ENCODE data around the gene MISFA. TPM values are rescaled to one million over a fixed set of nuclear protein-coding genes. Genes with fewer than 3 reads are reported as not detected.

Gene MISFA
- total RNA-seq: 0.65 and 2.7 TPM in 2 replicates

GRCh38 chr11:18599739-18600230 lies at the start of gene MISFA:
Gene MISFA, plus strand, starts transcription at chr11:18599789. Its CDS starts 140 bp downstream, at chr11:18599929.

DNA sequence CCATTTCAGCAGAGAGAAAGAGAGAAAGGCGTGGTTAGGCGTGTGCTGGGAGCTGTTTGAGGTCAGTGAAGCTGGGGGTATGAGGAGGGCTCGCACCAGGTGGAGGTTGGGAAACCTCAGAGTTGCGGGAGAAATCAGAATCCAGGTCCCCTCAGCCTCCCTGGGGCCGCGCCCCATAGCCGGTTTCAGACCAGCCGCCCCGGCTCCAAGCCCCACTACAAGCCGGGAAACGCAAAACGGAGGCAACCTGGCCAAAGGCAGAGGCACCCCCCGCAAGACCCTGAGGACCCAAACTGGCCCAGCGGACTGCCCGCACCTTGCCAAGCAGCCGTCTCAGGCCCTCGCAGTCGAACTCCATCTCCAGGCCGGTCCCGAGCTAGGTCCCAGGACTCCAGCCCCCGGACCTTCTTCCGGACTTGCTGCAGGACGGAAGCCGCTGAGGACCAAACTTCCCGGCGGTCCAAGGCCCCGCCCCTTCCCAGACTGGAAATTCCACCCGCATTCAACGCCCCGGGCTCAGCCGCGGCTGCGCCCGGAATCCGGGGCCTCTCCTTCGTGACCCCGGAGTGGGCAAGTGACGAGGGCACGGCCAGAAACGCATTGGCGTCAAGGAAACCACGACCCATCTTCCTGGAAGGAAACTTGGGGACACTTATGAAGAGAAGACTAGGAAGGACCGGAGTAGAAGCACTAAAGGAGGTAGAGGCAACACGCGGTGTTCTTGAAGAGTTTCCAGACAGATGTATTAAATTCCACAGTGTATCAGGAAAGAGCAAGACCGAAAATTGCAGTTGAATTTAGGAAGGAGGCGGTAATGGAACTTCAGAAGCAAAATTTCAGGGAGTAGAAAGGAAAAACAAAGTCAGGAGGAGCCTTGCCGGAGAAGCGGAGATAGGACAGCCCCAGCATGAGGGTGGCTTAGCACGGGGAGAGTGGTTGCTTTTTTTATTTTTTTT lies 11.0 kb upstream of the MISFA start, which contains the start of gene UEVLD:
UEVLD (minus strand) TSS at position 438 of the 956 bp plus-strand sequence; CDS start at position 358, 80 bp downstream.

GRCh38 chr11:18634140-18635032 lies 34.8 kb downstream of the MISFA start, which contains the start of gene SPTY2D1:
Gene SPTY2D1, minus strand, starts transcription at chr11:18634342. Its CDS starts 85 bp downstream, at chr11:18634257.

Other genes starting within 250 kb of the MISFA start
- gene LDHA, start 205.2 kb upstream of the MISFA start, total RNA-seq: 614 and 722 TPM in 2 replicates
- gene LDHC, start 187.5 kb upstream of the MISFA start, total RNA-seq: 0.32 TPM in 1 of 2 replicates, not detected in the other
- gene LDHAL6A, start 143.9 kb upstream of the MISFA start, total RNA-seq: not detected in 2 replicates
- gene TSG101, start 72.8 kb upstream of the MISFA start, total RNA-seq: 36.8 and 48.7 TPM in 2 replicates
- 24.8 and 29.2 TPM in 2 replicates for gene UEVLD, start 11.1 kb upstream of the MISFA start, total RNA-seq
- 16.4 and 16.6 TPM in 2 replicates for gene SPTY2D1, start 34.6 kb downstream of the MISFA start, total RNA-seq
- gene TMEM86A, start 99.0 kb downstream of the MISFA start, total RNA-seq: 1.3 and 1.5 TPM in 2 replicates
- gene IGSF22, start 126.4 kb downstream of the MISFA start, total RNA-seq: not detected in 2 replicates
- not detected in 2 replicates for gene PTPN5, start 192.0 kb downstream of the MISFA start, total RNA-seq

Data from epithelial cell of umbilical artery (primary cell).